MM.1S (cell line): Measurements from ENCODE around the gene ANKRD44.

Experiments
- DNase-seq: peaks from one replicate; pipeline ENCODE4 v3.0.0-alpha.2; 2015
- H2AFZ ChIP-seq: fragments of 300-600 bp; sonication (generic); 2 replicates; pipeline ENCODE4 v1.6.0; 2016; ENCODE audit warnings: antibody characterized with exemption, low read length
- H3F3A ChIP-seq: fragments of 300-600 bp; sonication (generic); 2 replicates; pipeline ENCODE4 v1.6.1; 2016; ENCODE audit warnings: mild to moderate bottlenecking, antibody characterized with exemption, low read length, moderate library complexity, mixed read lengths; ENCODE audit not compliant: insufficient read depth
- H3K27ac ChIP-seq: fragments of 300-600 bp; sonication (generic); 2 replicates; pipeline ENCODE4 v1.5.1; 2016; ENCODE audit warnings: mild to moderate bottlenecking, low read length
- H3K27me3 ChIP-seq: fragments of 300-600 bp; sonication (generic); replicated peaks from 2 replicates; pipeline ENCODE4 v1.6.0; 2016; ENCODE audit warnings: low read length; ENCODE audit not compliant: insufficient read depth
- H3K36me3 ChIP-seq: fragments of 300-600 bp; sonication (generic); replicated peaks from 2 replicates; pipeline ENCODE4 v1.6.1; 2016; ENCODE audit warnings: mild to moderate bottlenecking, low read length, mixed read lengths; ENCODE audit not compliant: insufficient read depth
- H3K4me1 ChIP-seq: fragments of 300-600 bp; sonication (generic); 2 replicates; pipeline ENCODE4 v1.6.1; 2016; ENCODE audit warnings: low read length, mixed read lengths
- H3K4me2 ChIP-seq: fragments of 300-600 bp; sonication (generic); 2 replicates; pipeline ENCODE4 v1.6.0; 2016; ENCODE audit warnings: low read depth, low read length
- H3K4me3 ChIP-seq: fragments of 300-600 bp; sonication (generic); 2 replicates; pipeline ENCODE4 v1.5.1; 2016; ENCODE audit warnings: low read length, mixed read lengths
- H3K79me2 ChIP-seq: fragments of 300-600 bp; sonication (generic); 2 replicates; pipeline ENCODE4 v1.6.1; 2016; ENCODE audit warnings: mixed run types, low read length, mixed read lengths
- H3K9ac ChIP-seq: fragments of 300-600 bp; sonication (generic); 2 replicates; pipeline ENCODE4 v1.6.1; 2016; ENCODE audit warnings: low read length, mixed read lengths
- H3K9me2 ChIP-seq: fragments of 300-600 bp; sonication (generic); replicated peaks from 2 replicates; pipeline ENCODE4 v1.6.1; 2016; ENCODE audit warnings: mild to moderate bottlenecking, low read length, mixed read lengths; ENCODE audit not compliant: insufficient read depth
- H3K9me3 ChIP-seq: fragments of 300-600 bp; sonication (generic); replicated peaks from 2 replicates; pipeline ENCODE4 v1.6.1; 2016; ENCODE audit warnings: mild to moderate bottlenecking, low read length, mixed read lengths; ENCODE audit not compliant: insufficient read depth
- H4K20me1 ChIP-seq: fragments of 300-600 bp; sonication (generic); 2 replicates; pipeline ENCODE4 v1.6.1; 2016; ENCODE audit warnings: mild to moderate bottlenecking, low read length, moderate library complexity, mixed read lengths; ENCODE audit not compliant: insufficient read depth
- EZH2 ChIP-seq: fragments of 300-600 bp; sonication (generic); optimal IDR thresholded peaks from 2 replicates; pipeline ENCODE3; 2017; ENCODE audit warnings: low read depth, mild to moderate bottlenecking, antibody characterized with exemption, low read length, mixed read lengths
- EZH2phosphoT487 ChIP-seq: fragments of 300-600 bp; sonication (generic); IDR thresholded peaks from 2 replicates; pipeline ENCODE4 v1.6.1; 2018; ENCODE audit warnings: antibody characterized with exemption, low read length
- TF ChIP-seq, protein P1 (sequence below): fragments of 300-600 bp; sonication (generic); IDR thresholded peaks from 2 replicates; pipeline ENCODE4 v1.5.1; 2016; ENCODE audit warnings: antibody characterized with exemption, low read length, mixed read lengths

ANKRD44 gene

DNA sequence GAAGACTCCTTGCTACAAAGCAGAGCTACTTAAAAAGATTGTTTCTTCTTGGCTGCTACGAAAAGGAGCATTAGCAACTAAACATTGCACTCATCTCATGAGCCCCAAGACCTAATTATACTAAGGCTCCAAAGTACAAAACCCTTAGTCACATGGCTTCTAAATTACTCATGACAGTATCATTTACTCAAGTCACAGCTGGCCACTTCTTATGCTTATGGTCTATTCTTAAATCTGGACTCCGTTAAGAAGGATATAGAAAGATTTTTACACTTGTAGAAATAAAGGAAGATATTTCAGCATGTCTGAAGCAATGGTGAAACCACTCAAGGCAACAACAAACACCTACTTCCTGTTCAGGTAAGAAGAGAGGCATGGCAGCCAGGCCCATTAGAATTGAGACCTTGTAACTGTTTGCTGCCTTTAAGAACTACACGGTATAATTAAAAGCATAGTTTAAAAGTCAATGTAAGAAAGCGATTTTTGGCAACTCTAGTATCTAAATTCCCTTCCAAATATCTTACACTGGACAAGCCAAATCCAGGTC, 12.7 kb downstream of the ANKRD44 start:
- H4K20me1 ChIP-seq = no peaks in the 10 kb centered on the region
- H3F3A ChIP-seq = peaks cover 29% of the 10 kb centered on the region
- H3K4me3 ChIP-seq = no peak overlapping the region
- H3K27ac ChIP-seq = no peak overlapping the region
- H3K9me3 ChIP-seq = no peaks in the 10 kb centered on the region
- no peak overlapping the region for H3K9ac ChIP-seq
- H3K27me3 ChIP-seq = no peaks in the 10 kb centered on the region
- TF ChIP-seq, protein P1, sequence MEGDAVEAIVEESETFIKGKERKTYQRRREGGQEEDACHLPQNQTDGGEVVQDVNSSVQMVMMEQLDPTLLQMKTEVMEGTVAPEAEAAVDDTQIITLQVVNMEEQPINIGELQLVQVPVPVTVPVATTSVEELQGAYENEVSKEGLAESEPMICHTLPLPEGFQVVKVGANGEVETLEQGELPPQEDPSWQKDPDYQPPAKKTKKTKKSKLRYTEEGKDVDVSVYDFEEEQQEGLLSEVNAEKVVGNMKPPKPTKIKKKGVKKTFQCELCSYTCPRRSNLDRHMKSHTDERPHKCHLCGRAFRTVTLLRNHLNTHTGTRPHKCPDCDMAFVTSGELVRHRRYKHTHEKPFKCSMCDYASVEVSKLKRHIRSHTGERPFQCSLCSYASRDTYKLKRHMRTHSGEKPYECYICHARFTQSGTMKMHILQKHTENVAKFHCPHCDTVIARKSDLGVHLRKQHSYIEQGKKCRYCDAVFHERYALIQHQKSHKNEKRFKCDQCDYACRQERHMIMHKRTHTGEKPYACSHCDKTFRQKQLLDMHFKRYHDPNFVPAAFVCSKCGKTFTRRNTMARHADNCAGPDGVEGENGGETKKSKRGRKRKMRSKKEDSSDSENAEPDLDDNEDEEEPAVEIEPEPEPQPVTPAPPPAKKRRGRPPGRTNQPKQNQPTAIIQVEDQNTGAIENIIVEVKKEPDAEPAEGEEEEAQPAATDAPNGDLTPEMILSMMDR = no peak
- TF ChIP-seq EZH2 = no peak
- TF ChIP-seq EZH2phosphoT487 = no peak
- H3K36me3 ChIP-seq = 0 out of 2 replicates have a peak, but pooled peaks cover 6% of the 10 kb centered on the region
- DNase-seq = no peak
- peaks cover 61% of the 10 kb centered on the region for H3K4me1 ChIP-seq
- H3K9me2 ChIP-seq = no peaks in the 10 kb centered on the region
- H2AFZ ChIP-seq = no peak overlapping the region
- peaks cover 100% of the 10 kb centered on the region for H3K79me2 ChIP-seq
- no peak overlapping the region for H3K4me2 ChIP-seq

DNA sequence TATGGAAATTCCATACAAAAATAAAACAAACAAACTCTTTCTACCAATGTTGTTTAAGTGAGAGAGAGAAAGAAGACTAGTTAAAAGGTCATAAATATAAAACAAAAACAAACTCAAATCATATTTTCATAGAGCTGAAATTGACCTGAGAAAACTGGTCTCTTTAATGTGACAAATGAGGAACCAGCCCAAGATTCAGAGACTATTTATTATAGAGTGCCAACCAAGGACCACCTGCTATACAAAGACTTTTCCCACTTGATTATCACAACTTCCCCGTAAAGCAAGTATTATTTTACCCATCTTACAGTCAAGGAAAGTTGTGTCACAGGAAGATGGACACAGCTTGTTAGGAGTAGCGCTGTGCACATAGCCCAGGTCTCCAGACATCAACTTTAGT, 13.3 kb downstream of the ANKRD44 start:
- DNase-seq = no peak
- no peak overlapping the region for H3K4me2 ChIP-seq
- TF ChIP-seq EZH2phosphoT487 = no peak
- TF ChIP-seq, protein P1 = no peak
- no peak for TF ChIP-seq EZH2
- H3K27me3 ChIP-seq = no peaks in the 10 kb centered on the region
- no peaks in the 10 kb centered on the region for H3K9me3 ChIP-seq
- H3F3A ChIP-seq = peaks cover 25% of the 10 kb centered on the region
- no peaks in the 10 kb centered on the region for H4K20me1 ChIP-seq
- H3K4me1 ChIP-seq = peaks cover 61% of the 10 kb centered on the region
- no peak overlapping the region for H3K27ac ChIP-seq
- no peak overlapping the region for H3K9ac ChIP-seq
- H3K4me3 ChIP-seq = no peak overlapping the region
- H3K9me2 ChIP-seq = no peaks in the 10 kb centered on the region
- H3K79me2 ChIP-seq = peaks cover 100% of the 10 kb centered on the region
- no peak overlapping the region for H2AFZ ChIP-seq
- H3K36me3 ChIP-seq = 0 out of 2 replicates have a peak, but pooled peaks cover 6% of the 10 kb centered on the region

DNA sequence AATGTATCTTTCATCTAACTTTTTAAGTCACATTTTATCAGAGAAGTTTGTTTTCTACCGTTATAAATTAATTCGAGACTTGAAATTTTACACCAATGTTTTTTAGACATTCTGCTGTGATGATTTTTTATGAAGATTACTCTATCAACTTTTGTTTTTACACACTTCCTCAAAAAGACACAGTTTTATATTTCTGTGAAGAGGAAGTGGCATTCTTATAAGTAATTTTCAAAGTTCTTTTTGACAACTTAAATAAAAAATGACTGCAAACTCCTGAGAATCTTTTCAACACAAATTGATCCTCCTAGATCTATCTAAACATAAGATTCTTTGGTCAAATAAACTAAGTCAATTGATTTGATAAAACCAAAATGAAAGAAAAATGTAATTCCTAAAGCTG, 13.7 kb downstream of the ANKRD44 start:
- no peaks in the 10 kb centered on the region for H3K27me3 ChIP-seq
- H3K9ac ChIP-seq = no peak overlapping the region
- no peak overlapping the region for H3K27ac ChIP-seq
- H3K79me2 ChIP-seq = peaks cover 100% of the 10 kb centered on the region
- H3K4me3 ChIP-seq = no peak overlapping the region
- TF ChIP-seq EZH2 = no peak
- TF ChIP-seq, protein P1 = no peak
- peaks cover 57% of the 10 kb centered on the region for H3K4me1 ChIP-seq
- no peaks in the 10 kb centered on the region for H4K20me1 ChIP-seq
- H3K9me3 ChIP-seq = no peaks in the 10 kb centered on the region
- peaks cover 25% of the 10 kb centered on the region for H3F3A ChIP-seq
- no peak overlapping the region for H2AFZ ChIP-seq
- no peak overlapping the region for H3K4me2 ChIP-seq
- H3K9me2 ChIP-seq = no peaks in the 10 kb centered on the region
- DNase-seq = no peak
- 0 out of 2 replicates have a peak, but pooled peaks cover 6% of the 10 kb centered on the region for H3K36me3 ChIP-seq
